IMR-90 (cell line): ENCODE results near the gene CENPP. TPM values are rescaled to one million over a fixed set of nuclear protein-coding genes. Genes with fewer than 3 reads are reported as not detected.

Experiments
- ATAC-seq: fragments of 200-7000 bp; cut with Tn5 transposase; 2 replicates; pipeline ENCODE4 v1.9.1; 2020; ENCODE audit warnings: low read depth, mild to moderate bottlenecking, moderate library complexity
- BruUV-seq: library from RNA; stranded (reverse); fragments of 400-500 nt; replicated peaks from 2 replicates; lab custom pipeline; 2021; lab: Mats Ljungman, UMichigan
- CTCF ChIA-PET: fragments of 300-600 bp; formaldehyde crosslinking; extraction: SDS; loops from one replicate; lab custom pipeline; 2021; ENCODE audit warnings: antibody characterized with exemption; lab: Yijun Ruan, JAX
- POLR2A ChIA-PET: fragments of 300-600 bp; sonication (Branson Sonifier 250); formaldehyde crosslinking; loops from one replicate; lab custom pipeline; 2022; ENCODE audit warnings: antibody characterized with exemption; ENCODE audit not compliant: unreplicated experiment; lab: Charles Lee
- DNase-seq: peaks from one replicate; pipeline ENCODE4 v3.0.0; 2013
- H2AFZ ChIP-seq: replicated peaks from 2 replicates; pipeline ENCODE3; 2013; ENCODE audit warnings: low read length, mild to moderate bottlenecking; ENCODE audit not compliant: poor library complexity
- H2AK5ac ChIP-seq: 2 replicates; pipeline ENCODE4 v1.6.1; 2013; ENCODE audit warnings: low read depth, low read length, inconsistent platforms
- H2AK9ac ChIP-seq: replicated peaks from 2 replicates; pipeline ENCODE3; 2013; ENCODE audit warnings: mild to moderate bottlenecking, low read depth, low read length, moderate library complexity; ENCODE audit not compliant: poor library complexity
- H2BK120ac ChIP-seq: 2 replicates; pipeline ENCODE4 v1.6.1; 2013; ENCODE audit warnings: low read depth, low read length, inconsistent platforms
- H2BK15ac ChIP-seq: 3 replicates; pipeline ENCODE4 v1.6.1; 2013; ENCODE audit warnings: low read depth, low read length, inconsistent platforms
- H2BK20ac ChIP-seq: 2 replicates; pipeline ENCODE4 v1.6.1; 2013; ENCODE audit warnings: low read depth, mild to moderate bottlenecking, inconsistent platforms, low read length, moderate library complexity
- H2BK5ac ChIP-seq: 2 replicates; pipeline ENCODE4 v1.6.1; 2013; ENCODE audit warnings: mild to moderate bottlenecking, low read depth, low read length, inconsistent platforms; ENCODE audit not compliant: poor library complexity, severe bottlenecking
- H3K14ac ChIP-seq: replicated peaks from 2 replicates; pipeline ENCODE4 v1.6.1; 2013; ENCODE audit warnings: low read depth, low read length, inconsistent platforms
- H3K18ac ChIP-seq: 2 replicates; pipeline ENCODE4 v1.6.1; 2013; ENCODE audit warnings: low read depth, low read length, control low read depth
- H3K23ac ChIP-seq: 2 replicates; pipeline ENCODE4 v1.6.1; 2013; ENCODE audit warnings: low read depth, low read length, inconsistent platforms
- H3K27ac ChIP-seq: 2 replicates; pipeline ENCODE4 v1.5.1; 2013; ENCODE audit warnings: mild to moderate bottlenecking, control low read depth, low read length; ENCODE audit not compliant: insufficient read depth
- H3K27me3 ChIP-seq: 2 replicates; pipeline ENCODE4 v1.6.1; 2013; ENCODE audit warnings: low read length; ENCODE audit not compliant: control insufficient read depth, insufficient read depth
- H3K36me3 ChIP-seq: 2 replicates; pipeline ENCODE4 v1.6.1; 2013; ENCODE audit warnings: low read length, mixed read lengths; ENCODE audit not compliant: control insufficient read depth, insufficient read depth
- H3K4ac ChIP-seq: 2 replicates; pipeline ENCODE4 v1.6.1; 2013; ENCODE audit warnings: low read depth, low read length, inconsistent platforms
- H3K4me1 ChIP-seq: 2 replicates; pipeline ENCODE4 v1.6.1; 2013; ENCODE audit warnings: low read length, mixed read lengths; ENCODE audit not compliant: control insufficient read depth, insufficient read depth
- H3K4me2 ChIP-seq: 2 replicates; pipeline ENCODE4 v1.6.1; 2013; ENCODE audit warnings: low read depth, mild to moderate bottlenecking, control low read depth, low read length, moderate library complexity
- H3K4me3 ChIP-seq: 2 replicates; pipeline ENCODE4 v1.5.1; 2013; ENCODE audit warnings: low read depth, mild to moderate bottlenecking, control low read depth, low read length, moderate library complexity; ENCODE audit not compliant: insufficient read depth
- H3K56ac ChIP-seq: 2 replicates; pipeline ENCODE4 v1.6.1; 2013; ENCODE audit warnings: low read length, inconsistent platforms; ENCODE audit not compliant: insufficient read depth; ENCODE audit errors: extremely low read depth
- H3K79me1 ChIP-seq, 2 experiments: 2 replicates each; pipeline ENCODE4 v1.6.1; 2013; ENCODE audit warnings: low read length in 2 of 2, inconsistent platforms in 1 of 2, low read depth in 1 of 2
- H3K9ac ChIP-seq: 2 replicates; pipeline ENCODE4 v1.6.1; 2013; ENCODE audit warnings: low read depth, low read length, control low read depth
- H3K9me1 ChIP-seq: 2 replicates; pipeline ENCODE4 v1.6.1; 2013; ENCODE audit warnings: low read length, inconsistent platforms; ENCODE audit not compliant: insufficient read depth
- H3K9me3 ChIP-seq: 2 replicates; pipeline ENCODE4 v1.6.1; 2013; ENCODE audit warnings: low read length; ENCODE audit not compliant: control insufficient read depth, insufficient read depth
- H4K20me1 ChIP-seq: 2 replicates; pipeline ENCODE4 v1.6.1; 2013; ENCODE audit warnings: low read length, inconsistent platforms; ENCODE audit not compliant: insufficient read depth
- H4K5ac ChIP-seq: 2 replicates; pipeline ENCODE4 v1.6.1; 2013; ENCODE audit warnings: mild to moderate bottlenecking, low read depth, low read length, control low read depth
- H4K8ac ChIP-seq, 2 experiments: 2 replicates each; pipeline ENCODE4 v1.6.1; 2013; ENCODE audit warnings: low read depth in 2 of 2, low read length in 2 of 2, control low read depth in 1 of 2, inconsistent platforms in 1 of 2
- H4K91ac ChIP-seq: 2 replicates; pipeline ENCODE4 v1.6.1; 2013; ENCODE audit warnings: low read depth, low read length, inconsistent platforms; ENCODE audit not compliant: insufficient read depth
- BHLHE40 ChIP-seq: fragments of 150-350 bp; IDR thresholded peaks from 2 replicates; pipeline ENCODE4 v1.6.1; 2016; ENCODE audit warnings: mild to moderate bottlenecking, low read depth, low read length
- CEBPB ChIP-seq: IDR thresholded peaks from 2 replicates; pipeline ENCODE4 v1.6.1; 2012; ENCODE audit warnings: low read depth, low read length, improper control_type of control experiment
- CHD1 ChIP-seq: IDR thresholded peaks from 2 replicates; pipeline ENCODE4 v1.6.1; 2012; ENCODE audit warnings: low read depth, low read length, improper control_type of control experiment
- FOS ChIP-seq: fragments of 150-350 bp; IDR thresholded peaks from 2 replicates; pipeline ENCODE4 v1.6.1; 2016; ENCODE audit warnings: low read depth, low read length
- MAFK ChIP-seq: IDR thresholded peaks from 2 replicates; pipeline ENCODE4 v1.6.1; 2012; ENCODE audit warnings: low read depth, low read length, improper control_type of control experiment
- MAZ ChIP-seq: IDR thresholded peaks from 2 replicates; pipeline ENCODE4 v1.6.1; 2012; ENCODE audit warnings: low read depth, mild to moderate bottlenecking, low read length, improper control_type of control experiment, moderate library complexity, borderline replicate concordance
- MXI1 ChIP-seq: IDR thresholded peaks from 2 replicates; pipeline ENCODE4 v1.6.1; 2012; ENCODE audit warnings: low read depth, mild to moderate bottlenecking, low read length, moderate library complexity, borderline replicate concordance
- NFE2L2 ChIP-seq: fragments of 150-350 bp; IDR thresholded peaks from 2 replicates; pipeline ENCODE4 v1.6.1; 2016; ENCODE audit warnings: low read depth, mild to moderate bottlenecking, low read length
- POLR2A ChIP-seq: IDR thresholded peaks from 2 replicates; pipeline ENCODE4 v1.6.1; 2012; ENCODE audit warnings: mild to moderate bottlenecking, low read depth, low read length
- RAD21 ChIP-seq: IDR thresholded peaks from 2 replicates; pipeline ENCODE4 v1.6.1; 2012; ENCODE audit warnings: low read length, improper control_type of control experiment
- RCOR1 ChIP-seq: IDR thresholded peaks from 2 replicates; pipeline ENCODE4 v1.6.1; 2012; ENCODE audit warnings: mild to moderate bottlenecking, low read length, improper control_type of control experiment; ENCODE audit not compliant: insufficient replicate concordance
- RFX5 ChIP-seq: IDR thresholded peaks from 2 replicates; pipeline ENCODE4 v1.8.0; 2012; ENCODE audit warnings: low read depth, mild to moderate bottlenecking, low read length, moderate library complexity
- SMC3 ChIP-seq: fragments of 150-350 bp; IDR thresholded peaks from 2 replicates; pipeline ENCODE4 v1.6.1; 2016; ENCODE audit warnings: low read depth, mild to moderate bottlenecking, antibody characterized with exemption, low read length, moderate library complexity
- WGBS, 2 experiments: methylation state at CpG; one replicate each; pipeline versions ENCODE4 v1.1.5 to v1.1.7; 2013; ENCODE audit warnings: missing lambda C conversion rate in 2 of 2; ENCODE audit not compliant: insufficient read length in 1 of 2; ENCODE audit errors: extremely low coverage in 2 of 2; 5-methylcytosine and 5-hydroxymethylcytosine counted together
- dilution Hi-C: fragments of 300-500 bp; cut with HindIII; formaldehyde crosslinking; loops from one replicate; pipeline ENCODE4 v1.14.3; 2018; ENCODE audit warnings: low sequenced_read_pairs; ENCODE audit not compliant: unreplicated experiment
- in situ Hi-C: fragments of 300-500 bp; cut with MboI; formaldehyde crosslinking; loops from 3 replicates; pipeline ENCODE4 v1.14.3; 2019; ENCODE audit warnings: low sequenced_read_pairs, inconsistent platforms, mixed read lengths
- intact Hi-C: fragments of 100-400 bp; cut with micrococcal nuclease; formaldehyde crosslinking; loops from 2 replicates; pipeline ENCODE4 v1.10.0; 2022
- polyA plus RNA-seq, 3 experiments: library from polyadenylated mRNA; depleted of rRNA; stranded (reverse); fragments of >200 nt; gene quantifications; 2 replicates each; pipeline ENCODE4 v1.2.3, GENCODE V29; 2012; ENCODE audit warnings: low replicate concordance in 1 of 3
- total RNA-seq: library from RNA; depleted of rRNA; stranded (reverse); fragments of >200 nt; gene quantifications from 2 replicates; pipeline ENCODE4 v1.2.3, GENCODE V29; 2012
- TF ChIP-seq, protein P1 (sequence below): fragments of 150-350 bp; IDR thresholded peaks from 2 replicates; pipeline ENCODE4 v1.6.1; 2017; ENCODE audit warnings: mild to moderate bottlenecking, antibody characterized with exemption, low read length, low read depth
- TF ChIP-seq, protein P2 (sequence below): fragments of 150-350 bp; IDR thresholded peaks from 2 replicates; pipeline ENCODE4 v1.6.1; 2016; ENCODE audit warnings: low read depth, mild to moderate bottlenecking, low read length, moderate library complexity, borderline replicate concordance
- TF ChIP-seq, protein P3 (sequence below): conservative IDR thresholded peaks from 2 replicates; pipeline ENCODE4 v1.5.1; 2012; ENCODE audit warnings: mild to moderate bottlenecking, low read depth, low read length, improper control_type of control experiment

CENPP gene
- total and polyA plus RNA-seq, 2 of the 4 experiments (the other 2 are of a cell fraction), result 1.4 to 2.0 TPM

GRCh38 chr9:92645041-92645440 lies 319.3 kb downstream of the CENPP start:
- Histone ChIP-seq H3K9me3 (no peaks in the 10 kb centered on the region), H4K8ac (no peak overlapping the region), H3K9me1 (peaks cover 3% of the 10 kb centered on the region; the same call in 1 of the 2 replicates), H3K4me3 (no peak overlapping the region), H2BK20ac (no peak overlapping the region), H3K14ac (no peak overlapping the region), H2BK120ac (no peak overlapping the region), H2BK5ac (no peak overlapping the region), H3K27me3 (no peaks in the 10 kb centered on the region), H4K5ac (no peak overlapping the region), H2AK5ac (no peak overlapping the region), H2AK9ac (no peak overlapping the region), H3K18ac (no peak overlapping the region), H3K9ac (no peak overlapping the region), H3K56ac (no peak overlapping the region), H4K91ac (no peak overlapping the region), H2AFZ (no peak overlapping the region), H2BK15ac (no peak overlapping the region), H3K23ac (no peak overlapping the region), H3K79me1 (peaks cover 16 to 36% of the 10 kb centered on the region in 2 experiments), H3K4me1 (no peaks in the 10 kb centered on the region), H3K36me3 (peaks cover 52% of the 10 kb centered on the region), H4K20me1 (0 out of 2 replicates have a peak, but pooled peaks cover 3% of the 10 kb centered on the region), H3K4me2 (no peak overlapping the region), H3K27ac (no peak overlapping the region), H3K4ac (no peak overlapping the region)
- ChIA-PET CTCF (no interaction called here), POLR2A (no interaction called here)
- TF ChIP-seq, protein P1, sequence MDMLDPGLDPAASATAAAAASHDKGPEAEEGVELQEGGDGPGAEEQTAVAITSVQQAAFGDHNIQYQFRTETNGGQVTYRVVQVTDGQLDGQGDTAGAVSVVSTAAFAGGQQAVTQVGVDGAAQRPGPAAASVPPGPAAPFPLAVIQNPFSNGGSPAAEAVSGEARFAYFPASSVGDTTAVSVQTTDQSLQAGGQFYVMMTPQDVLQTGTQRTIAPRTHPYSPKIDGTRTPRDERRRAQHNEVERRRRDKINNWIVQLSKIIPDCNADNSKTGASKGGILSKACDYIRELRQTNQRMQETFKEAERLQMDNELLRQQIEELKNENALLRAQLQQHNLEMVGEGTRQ, result no peak
- TF ChIP-seq BHLHE40 (no peak), SMC3 (no peak), FOS (no peak), RAD21 (no peak), POLR2A (no peak), MAFK (no peak), CEBPB (no peak), CHD1 (no peak), NFE2L2 (no peak), RCOR1 (no peak), MAZ (no peak), MXI1 (no peak), RFX5 (no peak)
- TF ChIP-seq, protein P2, sequence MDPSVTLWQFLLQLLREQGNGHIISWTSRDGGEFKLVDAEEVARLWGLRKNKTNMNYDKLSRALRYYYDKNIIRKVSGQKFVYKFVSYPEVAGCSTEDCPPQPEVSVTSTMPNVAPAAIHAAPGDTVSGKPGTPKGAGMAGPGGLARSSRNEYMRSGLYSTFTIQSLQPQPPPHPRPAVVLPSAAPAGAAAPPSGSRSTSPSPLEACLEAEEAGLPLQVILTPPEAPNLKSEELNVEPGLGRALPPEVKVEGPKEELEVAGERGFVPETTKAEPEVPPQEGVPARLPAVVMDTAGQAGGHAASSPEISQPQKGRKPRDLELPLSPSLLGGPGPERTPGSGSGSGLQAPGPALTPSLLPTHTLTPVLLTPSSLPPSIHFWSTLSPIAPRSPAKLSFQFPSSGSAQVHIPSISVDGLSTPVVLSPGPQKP, result no peak
- TF ChIP-seq, protein P3, sequence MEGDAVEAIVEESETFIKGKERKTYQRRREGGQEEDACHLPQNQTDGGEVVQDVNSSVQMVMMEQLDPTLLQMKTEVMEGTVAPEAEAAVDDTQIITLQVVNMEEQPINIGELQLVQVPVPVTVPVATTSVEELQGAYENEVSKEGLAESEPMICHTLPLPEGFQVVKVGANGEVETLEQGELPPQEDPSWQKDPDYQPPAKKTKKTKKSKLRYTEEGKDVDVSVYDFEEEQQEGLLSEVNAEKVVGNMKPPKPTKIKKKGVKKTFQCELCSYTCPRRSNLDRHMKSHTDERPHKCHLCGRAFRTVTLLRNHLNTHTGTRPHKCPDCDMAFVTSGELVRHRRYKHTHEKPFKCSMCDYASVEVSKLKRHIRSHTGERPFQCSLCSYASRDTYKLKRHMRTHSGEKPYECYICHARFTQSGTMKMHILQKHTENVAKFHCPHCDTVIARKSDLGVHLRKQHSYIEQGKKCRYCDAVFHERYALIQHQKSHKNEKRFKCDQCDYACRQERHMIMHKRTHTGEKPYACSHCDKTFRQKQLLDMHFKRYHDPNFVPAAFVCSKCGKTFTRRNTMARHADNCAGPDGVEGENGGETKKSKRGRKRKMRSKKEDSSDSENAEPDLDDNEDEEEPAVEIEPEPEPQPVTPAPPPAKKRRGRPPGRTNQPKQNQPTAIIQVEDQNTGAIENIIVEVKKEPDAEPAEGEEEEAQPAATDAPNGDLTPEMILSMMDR, result no peak
- in situ Hi-C loops (no loop called here), dilution Hi-C loops (no loop called here), intact Hi-C loops (no loop called here)
- DNase-seq (no peak), ATAC-seq (no peak)
- WGBS, 2 experiments, result 100% methylated on average over 2 of the region's 4 CpGs; no CpG with 5 or more reads in 1 of the 2 experiments
- no TSS peak for BruUV-seq
